ENCODE data around the gene OOSP2.
"Not testable (repeated sequence)": the region's sequence is repeated elsewhere in the genome, so short reads cannot be mapped to it uniquely, and the experiment has no call there.

The OOSP2 gene

GRCh38 chr11:60071644-60072043, 31.4 kb downstream of the OOSP2 start:
- DNase-seq; in situ Hi-C loops (cut with HindIII; ENCODE audit: low pct_ligation_motif_present, low pct_unique_long_range_greater_than_20kb, low sequenced_read_pairs): not testable (repeated sequence)

DNA sequence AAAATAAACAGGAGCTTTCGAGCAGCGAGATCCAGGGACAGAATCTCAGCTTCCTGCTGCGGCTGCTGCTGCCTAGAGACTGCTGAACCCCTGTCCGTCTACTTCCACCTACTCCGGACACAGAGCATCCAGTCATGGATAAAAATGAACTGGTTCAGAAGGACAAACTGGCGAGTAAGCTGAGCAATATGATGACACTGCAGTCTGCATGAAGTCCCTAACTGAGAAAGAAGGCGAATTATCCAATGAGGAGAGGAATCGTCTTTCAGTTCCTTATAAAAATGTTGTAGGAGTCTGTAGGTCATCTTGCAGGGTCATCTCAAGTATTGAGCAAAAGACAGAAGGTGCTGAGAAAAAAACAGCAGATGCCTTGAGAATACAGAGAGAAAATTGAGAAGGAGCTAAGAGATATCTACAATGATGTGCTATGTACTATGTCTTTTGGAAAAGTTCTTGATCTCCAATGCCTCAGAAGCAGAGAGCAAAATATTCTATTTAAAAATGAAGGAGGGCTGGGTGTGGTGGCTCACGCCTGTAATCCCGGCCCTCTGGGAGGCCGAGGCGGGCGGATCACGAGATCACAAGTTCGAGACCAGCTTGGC, 37.1 kb downstream of the OOSP2 start:
- no peak for DNase-seq
- in situ Hi-C loops (cut with HindIII; ENCODE audit: low pct_ligation_motif_present, low pct_unique_long_range_greater_than_20kb, low sequenced_read_pairs): no loop called here

GRCh38 chr11:60077981-60078380, 37.8 kb downstream of the OOSP2 start:
- DNase-seq: no peak
- in situ Hi-C loops (cut with HindIII; ENCODE audit: low pct_ligation_motif_present, low pct_unique_long_range_greater_than_20kb, low sequenced_read_pairs): no loop called here

GRCh38 chr11:60078745-60079144, 38.5 kb downstream of the OOSP2 start:
- no peak for DNase-seq
- in situ Hi-C loops (cut with HindIII; ENCODE audit: low pct_ligation_motif_present, low pct_unique_long_range_greater_than_20kb, low sequenced_read_pairs): no loop called here

DNA sequence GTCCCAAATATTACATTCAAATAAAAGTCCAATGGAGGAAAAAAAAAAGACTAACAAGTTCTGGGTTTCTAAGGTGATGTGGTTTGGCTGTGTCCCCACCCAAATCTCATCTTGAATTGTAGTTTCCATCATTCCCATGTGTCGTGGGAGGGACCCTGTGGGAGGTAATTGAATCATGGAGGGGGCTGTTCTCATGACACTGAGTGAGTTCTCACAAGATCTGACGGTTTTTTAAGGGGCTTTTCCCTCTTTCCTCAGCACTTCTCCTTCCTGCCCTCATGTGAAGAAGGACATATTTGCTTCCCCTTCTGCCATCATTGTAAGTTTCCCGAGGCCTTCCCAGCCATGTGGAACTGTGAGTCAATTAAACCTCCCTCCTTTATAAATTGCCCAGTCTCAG, 40.3 kb downstream of the OOSP2 start:
- DNase-seq: no peak
- in situ Hi-C loops (cut with HindIII; ENCODE audit: low pct_ligation_motif_present, low pct_unique_long_range_greater_than_20kb, low sequenced_read_pairs): no loop called here

- in situ Hi-C loops (cut with HindIII; ENCODE audit: low pct_ligation_motif_present, low pct_unique_long_range_greater_than_20kb, low sequenced_read_pairs): no loop called here
- no peak for DNase-seq
These were observed 44.5 kb downstream of the OOSP2 start for GRCh38 chr11:60084631-60085273.

GRCh38 chr11:60085909-60086308, 45.7 kb downstream of the OOSP2 start:
- no peak for DNase-seq
- in situ Hi-C loops (cut with HindIII; ENCODE audit: low pct_ligation_motif_present, low pct_unique_long_range_greater_than_20kb, low sequenced_read_pairs): no loop called here

DNA sequence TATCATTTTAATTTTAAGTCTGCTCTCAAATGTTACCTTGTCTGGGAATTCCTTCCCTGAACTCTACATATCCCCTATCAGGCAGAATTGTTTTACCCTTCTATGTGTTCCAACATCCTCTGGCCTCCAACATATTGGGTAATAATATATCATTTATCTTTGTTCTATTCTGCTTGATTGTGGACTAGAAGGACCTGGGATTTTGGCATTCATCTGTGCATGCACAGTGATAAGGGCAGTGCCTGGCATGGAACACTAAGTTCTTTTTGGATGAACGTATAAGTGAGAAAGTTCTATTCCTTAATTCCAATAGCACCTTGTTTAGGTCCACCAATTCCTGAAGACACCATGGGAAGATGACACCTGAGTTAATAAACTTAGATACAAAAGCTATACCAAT, 47.0 kb downstream of the OOSP2 start:
- in situ Hi-C loops (cut with HindIII; ENCODE audit: low pct_ligation_motif_present, low pct_unique_long_range_greater_than_20kb, low sequenced_read_pairs): no loop called here
- DNase-seq: no peak

DNA sequence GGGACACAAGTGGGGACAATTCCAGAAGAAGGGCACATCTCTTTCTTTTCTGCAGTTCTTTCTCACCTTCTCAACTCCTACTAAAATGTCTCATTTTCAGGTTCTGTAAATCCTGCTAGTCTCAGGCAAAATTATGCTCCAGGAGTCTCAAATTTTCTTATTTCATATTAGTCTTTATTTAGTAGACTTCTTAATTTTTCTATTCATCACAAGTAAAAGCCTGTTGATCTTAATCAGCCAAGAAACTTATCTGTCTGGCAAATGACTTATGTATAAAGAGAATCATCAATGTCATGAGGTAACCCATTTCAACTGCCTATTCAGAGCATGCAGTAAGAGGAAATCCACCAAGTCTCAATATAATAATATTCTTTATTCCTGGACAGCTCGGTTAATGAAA, 48.2 kb downstream of the OOSP2 start, which contains the start of gene MS4A2:
TSS of gene MS4A2 (plus strand) at position 301 of the 400 bp plus-strand sequence. CDS start 102 bp downstream, outside the sequence.
- in situ Hi-C loops (cut with HindIII; ENCODE audit: low pct_ligation_motif_present, low pct_unique_long_range_greater_than_20kb, low sequenced_read_pairs): no loop called here
- DNase-seq: no peak

- no peak for DNase-seq
- in situ Hi-C loops (cut with HindIII; ENCODE audit: low pct_ligation_motif_present, low pct_unique_long_range_greater_than_20kb, low sequenced_read_pairs): no loop called here
These were observed 55.4 kb downstream of the OOSP2 start for GRCh38 chr11:60095477-60096120.

DNA sequence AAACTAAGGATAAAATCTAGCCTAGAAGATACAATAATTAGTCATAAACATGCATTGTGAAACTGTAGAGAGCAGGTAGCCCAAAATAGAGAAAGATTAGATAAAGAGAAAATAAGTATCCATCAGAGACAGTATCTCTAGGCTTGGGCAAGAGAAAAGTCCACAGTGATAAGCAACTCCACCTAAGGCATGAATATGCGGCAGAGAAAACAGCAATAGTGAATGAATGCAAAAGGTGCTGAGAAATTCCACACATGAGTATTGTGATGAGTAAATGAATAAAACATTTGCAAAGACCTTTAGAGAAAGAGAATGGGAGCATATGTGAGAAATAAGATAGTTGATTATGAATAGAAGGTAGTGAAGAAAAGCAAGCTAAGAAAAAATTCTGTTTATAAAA, 57.0 kb downstream of the OOSP2 start:
- in situ Hi-C loops (cut with HindIII; ENCODE audit: low pct_ligation_motif_present, low pct_unique_long_range_greater_than_20kb, low sequenced_read_pairs): no loop called here
- no peak for DNase-seq
